Gastroesophageal sphincter (tissue), 3 donors: ENCODE data around the gene MFN2.

ENCODE experiments used
- CTCF ChIP-seq, 4 experiments: fragments of 200-600 bp in 2 of 4; fragments of 450-650 bp in 2 of 4; sonication (generic) in 1 of 4; IDR thresholded peaks; one replicate each; pipeline ENCODE4 v1.5.1; 2017 to 2019; ENCODE audit warnings: antibody characterized with exemption in 4 of 4, mild to moderate bottlenecking in 2 of 4, moderate library complexity in 2 of 4
- POLR2AphosphoS5 ChIP-seq: sonication (generic); formaldehyde crosslinking; IDR thresholded peaks from one replicate; pipeline ENCODE4 v1.6.1; 2017; ENCODE audit warnings: antibody characterized with exemption

GRCh38 chr1:11981378-11982009 lies 1.2 kb downstream of the MFN2 start:
- TF ChIP-seq CTCF (IDR thresholded peaks at IDR 0.05) = no peak
- TF ChIP-seq POLR2AphosphoS5 = no peak
